CD4-positive, alpha-beta memory T cell (primary cell): ENCODE data around the gene PTPN2. TPM values are rescaled to one million over a fixed set of nuclear protein-coding genes. Genes with fewer than 3 reads are reported as not detected.
A peak's percentile ranks its signal among the peaks of the same experiment; 100 is the strongest.

Experiments
- CTCF ChIA-PET: fragments of 350-600 bp; sonication (Branson Sonifier 250); formaldehyde crosslinking; loops from one replicate; lab custom pipeline; 2021; ENCODE audit warnings: inconsistent platforms; ENCODE audit not compliant: partially characterized antibody; lab: Charles Lee
- POLR2A ChIA-PET: fragments of 350-600 bp; sonication (Branson Sonifier 250); formaldehyde crosslinking; loops from one replicate; lab custom pipeline; 2021; ENCODE audit not compliant: partially characterized antibody; lab: Charles Lee
- DNase-seq, 5 donors: peaks; one replicate each; pipeline versions ENCODE4 v3.0.0 to v3.0.0-alpha.2; 2020 to 2022; ENCODE audit warnings: mixed read lengths in 1 of 5
- H3K27ac ChIP-seq: one replicate; pipeline ENCODE4 v1.7.0; 2013; ENCODE audit warnings: low read depth, low read length
- H3K27me3 ChIP-seq: 2 replicates; pipeline ENCODE4 v1.7.0; 2013; ENCODE audit warnings: mild to moderate bottlenecking, low read length, moderate library complexity; ENCODE audit not compliant: insufficient read depth
- H3K36me3 ChIP-seq: 2 replicates; pipeline ENCODE4 v1.7.0; 2013; ENCODE audit warnings: mild to moderate bottlenecking, low read length, moderate library complexity; ENCODE audit not compliant: insufficient read depth
- H3K4me1 ChIP-seq: 2 replicates; pipeline ENCODE4 v1.7.0; 2013; ENCODE audit warnings: mild to moderate bottlenecking, low read length, moderate library complexity; ENCODE audit not compliant: insufficient read depth
- H3K4me3 ChIP-seq, 2 donors: one replicate each; pipeline ENCODE4 v1.7.0; 2013; ENCODE audit warnings: low read length in 2 of 2, mild to moderate bottlenecking in 1 of 2
- H3K9me3 ChIP-seq, 2 donors: one replicate each; pipeline ENCODE4 v1.7.0; 2013; ENCODE audit warnings: low read length in 2 of 2, control low read depth in 1 of 2; ENCODE audit not compliant: control insufficient read depth in 1 of 2
- H3K27ac Mint-ChIP-seq, 7 donors: one replicate each; pipeline ENCODE4 v1.8.0; 2020 to 2021; ENCODE audit warnings: mixed read lengths in 7 of 7, mild to moderate bottlenecking in 6 of 7, inconsistent platforms in 3 of 7, moderate library complexity in 3 of 7
- H3K27me3 Mint-ChIP-seq, 2 donors: one replicate each; pipeline ENCODE4 v1.8.0; 2020 to 2021; ENCODE audit warnings: mixed read lengths in 2 of 2
- H3K36me3 Mint-ChIP-seq, 2 donors: one replicate each; pipeline ENCODE4 v1.8.0; 2020 to 2021; ENCODE audit warnings: mixed read lengths in 2 of 2, inconsistent platforms in 1 of 2, mild to moderate bottlenecking in 1 of 2
- H3K4me1 Mint-ChIP-seq, 4 donors: one replicate each; pipeline ENCODE4 v1.8.0; 2020 to 2021; ENCODE audit warnings: mixed read lengths in 4 of 4, mild to moderate bottlenecking in 1 of 4
- H3K4me3 Mint-ChIP-seq, 8 donors: one replicate each; pipeline ENCODE4 v1.8.0; 2020 to 2021; ENCODE audit warnings: mixed read lengths in 8 of 8, mild to moderate bottlenecking in 7 of 8, moderate library complexity in 6 of 8, inconsistent platforms in 3 of 8
- H3K9me3 Mint-ChIP-seq, 8 donors: one replicate each; pipeline ENCODE4 v1.8.0; 2020 to 2021; ENCODE audit warnings: mixed read lengths in 8 of 8, mild to moderate bottlenecking in 5 of 8, inconsistent platforms in 3 of 8, moderate library complexity in 1 of 8
- intact Hi-C: fragments of 100-400 bp; cut with micrococcal nuclease; formaldehyde crosslinking; loops from one replicate; pipeline ENCODE4 v1.15.1; 2023
- polyA plus RNA-seq, 2 donors: library from polyadenylated mRNA; unstranded; fragments of 300-500 nt; fragmentation: Illumina TruSeq; gene quantifications; one replicate each; pipeline ENCODE4 v1.2.3, GENCODE V29; 2021
- total RNA-seq, 2 experiments: library from RNA; stranded (reverse); gene quantifications; one replicate each; pipeline ENCODE4 v1.2.3, GENCODE V29; 2021

The PTPN2 gene
- total and polyA plus RNA-seq, 4 experiments from 2014 or later: 65.5 to 98.2 (median 74.6) TPM

DNA sequence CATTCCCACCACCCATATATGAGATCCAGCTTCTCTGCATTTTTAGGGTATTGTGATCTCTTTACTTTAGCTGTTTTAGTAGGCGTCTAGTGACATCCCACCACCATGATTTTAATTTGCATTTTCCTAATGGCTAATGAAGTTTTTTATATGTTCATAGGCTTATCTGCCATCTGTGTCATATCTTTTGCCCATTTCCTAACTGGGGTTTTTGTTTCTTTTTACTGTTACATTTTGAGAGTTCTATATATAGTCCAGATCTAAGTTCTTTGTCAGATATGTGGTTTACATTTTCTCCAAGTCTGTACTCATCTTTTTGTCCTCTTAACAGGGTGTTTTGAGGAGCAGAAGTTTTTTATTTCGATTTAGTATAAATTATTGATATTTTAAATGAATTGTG, 39.6 kb downstream of the PTPN2 start:
- Histone ChIP-seq H3K9me3 (no peaks in the 10 kb centered on the region), H3K27ac (no peak overlapping the region), H3K36me3 (no peaks in the 10 kb centered on the region), H3K4me1 (peaks cover 53% of the 10 kb centered on the region), H3K27me3 (no peaks in the 10 kb centered on the region), H3K4me3 (no peak overlapping the region)
- H3K27ac Mint-ChIP-seq: peak overlapping the region; percentile 49 to 92 (median 81)
- H3K27me3 Mint-ChIP-seq: no peaks in the 10 kb centered on the region
- H3K9me3 Mint-ChIP-seq: no peaks in the 10 kb centered on the region
- intact Hi-C loops: no loop called here
- ChIA-PET CTCF (interaction anchor here (1.0 to 1.2 kb wide), 2 partner anchors 17 to 49 kb away, joined by 3 to 4 read pairs; no protein-coding TSS in a partner anchor), POLR2A (interaction anchor here (0.8 to 1.5 kb wide), 3 partner anchors 9 to 39 kb away, joined by 3 to 10 read pairs (median 3); partner anchors contain the start of gene PTPN2)
- peak overlapping the region in 5 of 8 donors; percentile 3 to 44 (median 37) for H3K4me3 Mint-ChIP-seq
- H3K36me3 Mint-ChIP-seq: peaks cover 9 to 24% of the 10 kb centered on the region in 2 donors
- no peak for DNase-seq
- H3K4me1 Mint-ChIP-seq: peaks cover 58 to 88% (median 69%) of the 10 kb centered on the region in 4 donors

DNA sequence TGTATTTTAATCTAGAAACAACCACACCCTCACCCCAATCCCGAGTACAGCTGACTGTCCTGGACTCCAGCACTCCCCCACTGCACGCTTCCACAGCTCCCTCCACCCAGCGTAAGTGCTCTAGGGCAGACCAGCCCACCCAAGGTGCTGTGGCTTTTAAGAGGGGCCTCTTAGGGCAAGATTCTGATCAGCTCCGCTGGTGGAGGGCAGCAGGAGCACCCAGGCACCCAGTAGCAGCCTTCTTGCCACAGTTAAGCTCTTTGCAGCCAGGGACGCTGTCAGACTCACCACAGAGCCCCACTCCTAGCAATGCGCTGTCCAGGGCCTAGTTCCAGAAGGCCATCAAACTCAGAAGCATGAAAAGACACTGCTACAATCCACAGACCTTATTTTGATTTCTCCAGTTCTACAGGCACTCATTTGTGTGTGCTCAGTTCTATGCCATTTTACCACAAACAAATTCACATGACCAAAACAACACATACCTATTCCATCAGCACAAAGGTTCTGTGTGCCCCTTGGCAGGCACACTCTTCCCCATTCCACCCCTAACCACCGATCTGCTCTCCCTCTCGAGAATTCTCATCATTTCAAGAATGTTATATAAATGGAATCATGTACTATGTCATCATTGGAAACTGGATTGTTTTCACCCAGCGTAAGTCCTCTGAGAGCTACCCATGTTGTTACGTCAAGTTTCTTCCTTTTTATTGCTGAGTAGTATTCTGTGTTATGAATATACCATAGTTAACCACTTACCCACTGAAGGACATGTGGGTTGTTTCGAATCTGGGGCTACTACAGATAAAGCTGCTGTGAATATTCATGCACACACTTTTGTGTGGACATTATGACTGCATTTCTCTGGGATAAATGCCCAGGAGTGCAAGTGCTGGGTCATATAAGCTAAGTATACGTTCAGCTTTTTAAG, 40.4 kb downstream of the PTPN2 start:
- H3K4me3 Mint-ChIP-seq: peak overlapping the region in 6 of 8 donors; percentile 2 to 50 (median 14)
- POLR2A ChIA-PET: interaction anchor here (1.1 to 1.5 kb wide), 3 partner anchors 9 to 68 kb away, joined by 3 to 10 read pairs (median 4); partner anchors contain the start of gene PTPN2

DNA sequence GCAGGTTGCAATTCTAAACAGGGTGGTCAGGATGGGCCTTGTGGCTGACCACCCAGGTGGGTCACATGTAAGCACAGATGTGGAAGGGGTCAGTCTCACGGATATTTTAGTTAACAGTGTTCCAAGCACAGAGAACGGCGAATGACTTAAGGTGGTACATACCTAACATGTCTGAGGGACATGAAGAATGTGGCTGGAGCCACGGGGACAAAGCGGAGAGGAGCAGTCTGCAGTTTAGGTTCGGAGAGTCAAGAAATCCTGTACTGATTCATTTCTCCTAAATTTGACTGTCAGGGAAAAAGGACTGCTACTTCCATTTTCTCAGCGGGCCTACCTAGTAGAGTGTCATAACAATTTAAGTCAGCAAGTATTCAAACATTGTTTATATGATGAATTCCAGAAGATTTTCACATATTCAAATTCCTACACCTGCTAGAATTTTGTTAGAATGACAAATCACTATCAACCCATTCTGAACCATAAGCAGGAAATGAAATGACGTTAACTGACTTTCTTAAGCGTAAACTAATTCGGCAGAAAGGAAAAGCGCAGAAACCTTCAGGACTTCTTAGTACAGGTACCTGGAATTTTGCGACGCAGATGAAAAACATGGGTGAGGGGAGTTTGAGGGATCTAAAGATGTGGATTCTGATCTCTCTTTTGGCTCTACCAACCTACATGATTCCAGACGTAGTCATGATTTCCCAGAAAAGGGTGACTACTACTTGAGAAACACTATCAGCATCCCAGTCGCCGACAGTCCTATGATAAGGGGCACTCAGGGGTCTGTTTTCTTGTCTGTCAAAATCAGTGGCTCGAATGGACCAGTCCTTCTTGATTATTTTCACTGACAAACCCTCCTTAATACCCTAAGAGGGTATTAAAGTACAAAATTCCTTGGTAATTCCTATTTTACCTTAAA, 41.3 kb downstream of the PTPN2 start:
- peaks cover 69% of the 10 kb centered on the region for H3K4me1 ChIP-seq
- Mint-ChIP-seq H3K9me3 (no peaks in the 10 kb centered on the region), H3K27me3 (no peaks in the 10 kb centered on the region), H3K4me1 (peaks cover 65 to 90% (median 74%) of the 10 kb centered on the region in 4 donors), H3K27ac (peak overlapping the region; percentile 14 to 88 (median 67)), H3K4me3 (peak overlapping the region in 5 of 8 donors; percentile 5 to 53 (median 30)), H3K36me3 (peaks cover 0 to 14% of the 10 kb centered on the region in 2 donors)
- POLR2A ChIA-PET: interaction anchor here (1.4 to 1.5 kb wide), 2 partner anchors 41 to 67 kb away, joined by 4 to 10 read pairs; partner anchors contain the start of gene PTPN2
- CTCF ChIA-PET: no interaction called here
- H3K27me3 ChIP-seq: no peaks in the 10 kb centered on the region
- H3K4me3 ChIP-seq: no peak overlapping the region
- intact Hi-C loops: no loop called here
- no peak overlapping the region for H3K27ac ChIP-seq
- DNase-seq: no peak
- H3K36me3 ChIP-seq: no peaks in the 10 kb centered on the region
- H3K9me3 ChIP-seq: no peaks in the 10 kb centered on the region

More for the DNA sequence above, 40.4 kb downstream of the PTPN2 start:
- H3K27ac Mint-ChIP-seq: peak overlapping the region; percentile 78 to 92 (median 85)
- no peaks in the 10 kb centered on the region for H3K36me3 ChIP-seq
- intact Hi-C loops: no loop called here
- no peaks in the 10 kb centered on the region for H3K27me3 Mint-ChIP-seq
- DNase-seq: no peak
- no peaks in the 10 kb centered on the region for H3K9me3 ChIP-seq
- H3K4me1 Mint-ChIP-seq: peaks cover 58 to 87% (median 69%) of the 10 kb centered on the region in 4 donors
- peaks cover 4 to 19% of the 10 kb centered on the region in 2 donors for H3K36me3 Mint-ChIP-seq
- H3K9me3 Mint-ChIP-seq: no peaks in the 10 kb centered on the region
- CTCF ChIA-PET: interaction anchor here (1.2 kb wide), 1 partner anchor 50 kb away, joined by 4 read pairs; no protein-coding TSS in a partner anchor
- no peak overlapping the region for H3K4me3 ChIP-seq
- peaks cover 59% of the 10 kb centered on the region for H3K4me1 ChIP-seq
- peak overlapping the region; percentile 2 for H3K27ac ChIP-seq
- H3K27me3 ChIP-seq: no peaks in the 10 kb centered on the region

DNA sequence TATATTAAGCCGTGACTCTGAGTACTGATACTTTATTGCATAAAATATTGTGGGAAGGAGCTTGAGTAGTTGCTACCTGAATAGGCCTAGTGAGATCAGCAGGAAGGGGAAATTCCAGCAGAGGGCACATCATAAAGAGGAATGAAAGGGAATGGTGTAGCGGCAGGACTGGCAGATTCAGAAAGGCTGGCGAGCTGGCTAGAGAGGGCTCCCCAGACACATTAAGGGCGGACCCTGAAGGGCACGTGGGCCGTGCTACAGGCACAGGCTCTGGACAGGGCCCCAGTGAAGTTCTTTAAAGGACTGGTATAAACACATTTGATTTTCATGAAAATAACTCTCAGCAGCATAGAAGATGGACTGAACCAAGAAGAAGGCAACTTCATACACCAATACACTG, 43.0 kb downstream of the PTPN2 start:
- intact Hi-C loops: no loop called here
- Mint-ChIP-seq H3K9me3 (no peaks in the 10 kb centered on the region), H3K27me3 (no peaks in the 10 kb centered on the region), H3K36me3 (peaks cover 2 to 16% of the 10 kb centered on the region in 2 donors), H3K27ac (peak overlapping the region; percentile 78 to 96 (median 90)), H3K4me1 (peaks cover 60 to 87% (median 72%) of the 10 kb centered on the region in 4 donors), H3K4me3 (peak overlapping the region in 7 of 8 donors; percentile 2 to 89 (median 83))
- no peaks in the 10 kb centered on the region for H3K36me3 ChIP-seq
- CTCF ChIA-PET: interaction anchor here (1.8 kb wide), 1 partner anchor 50 kb away, joined by 3 read pairs; no protein-coding TSS in a partner anchor
- no peaks in the 10 kb centered on the region for H3K9me3 ChIP-seq
- DNase-seq: no peak
- H3K4me3 ChIP-seq: peak overlapping the region in 1 of 2 donors; percentile 43
- H3K4me1 ChIP-seq: peaks cover 79% of the 10 kb centered on the region
- peak overlapping the region; percentile 48 for H3K27ac ChIP-seq
- POLR2A ChIA-PET: interaction anchor here (0.6 to 2.3 kb wide), 3 partner anchors 40 to 65 kb away, joined by 3 to 16 read pairs (median 6); no protein-coding TSS in a partner anchor
- H3K27me3 ChIP-seq: no peaks in the 10 kb centered on the region

DNA sequence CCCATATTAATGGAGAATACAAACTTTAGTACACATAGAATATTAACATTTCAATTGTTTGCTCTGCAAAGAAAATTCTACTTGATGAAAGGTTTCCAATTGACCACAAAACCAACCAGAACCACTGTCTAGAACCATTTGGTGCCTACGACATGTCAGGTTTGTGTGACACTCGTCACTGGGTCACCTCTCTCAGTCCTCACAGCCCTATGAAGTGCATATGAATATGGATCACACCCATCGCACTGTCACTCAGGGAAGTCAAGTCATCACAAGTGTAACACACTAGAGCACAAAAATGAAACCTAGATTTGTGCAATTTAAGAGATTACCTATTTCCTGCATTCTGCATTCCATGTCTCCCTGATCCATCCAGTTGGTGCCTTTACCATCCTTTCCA, 43.7 kb downstream of the PTPN2 start:
- H3K9me3 ChIP-seq: no peaks in the 10 kb centered on the region
- peak overlapping the region; percentile 48 for H3K27ac ChIP-seq
- no peaks in the 10 kb centered on the region for H3K27me3 ChIP-seq
- peaks cover 5 to 21% of the 10 kb centered on the region in 2 donors for H3K36me3 Mint-ChIP-seq
- CTCF ChIA-PET: interaction anchor here (0.9 to 1.8 kb wide), 4 partner anchors 12 to 54 kb away, joined by 3 read pairs; partner anchors contain the start of gene PTPN2
- H3K27me3 Mint-ChIP-seq: no peaks in the 10 kb centered on the region
- peak overlapping the region in 1 of 2 donors; percentile 43 for H3K4me3 ChIP-seq
- peaks cover 57 to 82% (median 70%) of the 10 kb centered on the region in 4 donors for H3K4me1 Mint-ChIP-seq
- POLR2A ChIA-PET: interaction anchor here (0.7 to 2.3 kb wide), 5 partner anchors 12 to 65 kb away, joined by 3 to 22 read pairs (median 6); partner anchors contain the start of gene PTPN2
- H3K36me3 ChIP-seq: no peaks in the 10 kb centered on the region
- DNase-seq: no peak
- H3K9me3 Mint-ChIP-seq: no peaks in the 10 kb centered on the region
- H3K27ac Mint-ChIP-seq: peak overlapping the region; percentile 78 to 96 (median 90)
- H3K4me1 ChIP-seq: peaks cover 78% of the 10 kb centered on the region
- peak overlapping the region; percentile 56 to 89 (median 82) for H3K4me3 Mint-ChIP-seq
- intact Hi-C loops: no loop called here

DNA sequence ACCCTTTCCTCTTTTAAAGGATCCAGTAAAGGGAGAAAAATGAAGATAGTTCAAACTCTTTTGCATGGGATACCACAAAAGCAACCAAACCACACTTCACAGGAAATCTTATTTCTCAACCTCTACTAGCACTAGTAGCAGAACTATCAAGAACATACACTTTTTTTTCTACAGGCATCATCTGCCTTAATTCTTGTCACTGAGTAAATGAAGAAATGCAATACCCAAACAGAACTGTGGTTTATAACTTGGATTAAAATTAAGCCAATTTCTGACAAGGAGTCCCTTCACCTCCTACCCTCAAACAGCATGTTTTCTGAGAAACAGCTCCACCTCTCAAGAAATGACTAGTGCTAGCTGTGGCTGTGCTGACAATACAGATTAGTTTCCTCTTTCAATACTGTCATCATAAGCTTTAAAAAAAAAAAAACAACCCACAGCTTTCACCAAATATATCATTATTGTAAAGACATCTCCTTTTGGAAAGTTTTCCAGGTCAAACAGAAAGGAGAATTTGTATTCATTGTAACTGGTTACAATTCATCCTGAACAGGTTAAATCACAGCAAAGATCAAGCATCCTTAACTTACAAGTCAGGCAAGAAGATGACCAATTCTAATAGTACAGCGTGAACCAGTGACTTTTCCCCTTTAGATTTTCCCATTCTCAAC, 44.4 kb downstream of the PTPN2 start:
- Histone ChIP-seq H3K4me1 (peaks cover 71% of the 10 kb centered on the region), H3K27me3 (no peaks in the 10 kb centered on the region), H3K4me3 (peak overlapping the region in 1 of 2 donors; percentile 43), H3K36me3 (no peaks in the 10 kb centered on the region), H3K27ac (peak overlapping the region; percentile 48), H3K9me3 (no peaks in the 10 kb centered on the region)
- ChIA-PET CTCF (interaction anchor here (0.5 to 1.8 kb wide), 7 partner anchors 13 to 927 kb away, joined by 3 read pairs; partner anchors contain the start of gene PTPN2), POLR2A (interaction anchor here (0.7 to 2.3 kb wide), 5 partner anchors 13 to 64 kb away, joined by 3 to 22 read pairs (median 6); partner anchors contain the start of gene PTPN2)
- Mint-ChIP-seq H3K4me3 (peak overlapping the region; percentile 56 to 89 (median 82)), H3K27me3 (no peaks in the 10 kb centered on the region), H3K36me3 (peaks cover 5 to 23% of the 10 kb centered on the region in 2 donors), H3K27ac (peak overlapping the region; percentile 78 to 96 (median 90)), H3K4me1 (peaks cover 49 to 74% (median 64%) of the 10 kb centered on the region in 4 donors), H3K9me3 (no peaks in the 10 kb centered on the region)
- intact Hi-C loops: loop anchor here (2.0 to 5.0 kb wide), 2 partner anchors 37 to 43 kb away; no protein-coding TSS in a partner anchor
- peak; percentile 51 to 68 (median 58) for DNase-seq
